Measurements from ENCODE around the gene CACNB1. TPM values are rescaled to one million over a fixed set of nuclear protein-coding genes. Genes with fewer than 3 reads are reported as not detected.

Gene CACNB1
- polyA plus RNA-seq, 1 donor from 2014 or later, result 18.9 TPM

DNA sequence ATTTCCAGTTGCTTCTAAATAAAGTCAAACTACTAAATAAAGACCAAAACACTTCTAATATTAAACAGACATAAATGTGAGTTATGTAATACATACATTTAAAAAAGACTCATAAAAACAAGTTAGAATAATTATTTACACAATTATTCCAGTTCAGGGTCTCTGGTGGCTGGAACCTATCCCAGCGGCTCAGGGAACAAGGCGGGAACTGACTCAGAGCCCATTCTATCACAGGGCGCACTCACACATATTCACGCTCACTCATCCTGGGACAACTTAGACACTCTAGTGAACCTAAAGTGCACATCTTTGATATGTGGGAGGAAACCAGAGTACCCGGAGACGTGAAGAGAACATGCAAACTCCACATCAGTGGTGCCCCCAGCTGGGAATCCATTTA, 71.0 kb downstream of the CACNB1 start:
- Histone ChIP-seq H3K79me2 (replicated peaks; ENCODE audit: insufficient read depth, low read length) (no peaks in the 10 kb centered on the region), H3K36me3 (ENCODE audit: insufficient read depth, low read length) (no peaks in the 10 kb centered on the region), H3K9ac (ENCODE audit: low read length) (no peak overlapping the region), H3K27ac (ENCODE audit: low read length) (no peak overlapping the region), H3K4me2 (ENCODE audit: low read length) (no peak overlapping the region), H3K9me2 (ENCODE audit: insufficient read depth, low read length) (no peaks in the 10 kb centered on the region), H4K20me1 (ENCODE audit: insufficient read depth) (no peaks in the 10 kb centered on the region), H2AFZ (ENCODE audit: low read depth, low read length) (no peak overlapping the region), H3K27me3 (ENCODE audit: insufficient read depth, low read depth, low read length) (no peaks in the 10 kb centered on the region), H3K9me3 (ENCODE audit: low read length) (no peaks in the 10 kb centered on the region), H3K4me3 (ENCODE audit: low read length) (no peak overlapping the region), H3F3A (ENCODE audit: insufficient read depth, low read length, poor library complexity, severe bottlenecking) (no peaks in the 10 kb centered on the region)
- no peak for TF ChIP-seq CTCF (IDR thresholded peaks at IDR 0.05; ENCODE audit: poor library complexity, severe bottlenecking)
- TF ChIP-seq EP300 (conservative IDR thresholded peaks at IDR 0.05; ENCODE audit: poor library complexity, severe bottlenecking), result no peak
- TF ChIP-seq TAF1 (IDR thresholded peaks at IDR 0.05; ENCODE audit: low read depth), result no peak
- no peak for TF ChIP-seq MXI1 (conservative IDR thresholded peaks at IDR 0.05; ENCODE audit: poor library complexity, severe bottlenecking)
- TF ChIP-seq RAD21 (conservative IDR thresholded peaks at IDR 0.05), result no peak
- no peak for TF ChIP-seq EZH2 (IDR thresholded peaks at IDR 0.05; ENCODE audit: borderline replicate concordance, insufficient read depth, low read length, poor library complexity, severe bottlenecking)
- no peak for TF ChIP-seq REST (IDR thresholded peaks at IDR 0.05; ENCODE audit: borderline replicate concordance)
- no peak for TF ChIP-seq SMC3 (conservative IDR thresholded peaks at IDR 0.05; ENCODE audit: poor library complexity)
- TF ChIP-seq POLR2AphosphoS5 (IDR thresholded peaks at IDR 0.05), result no peak

- Histone ChIP-seq H3K27ac (ENCODE audit: low read length) (no peak overlapping the region), H3K4me3 (ENCODE audit: low read length) (no peak overlapping the region), H3K79me2 (replicated peaks; ENCODE audit: insufficient read depth, low read length) (no peaks in the 10 kb centered on the region), H3K4me2 (ENCODE audit: low read length) (no peak overlapping the region), H3K9me2 (ENCODE audit: insufficient read depth, low read length) (no peaks in the 10 kb centered on the region), H3K9me3 (ENCODE audit: low read length) (no peaks in the 10 kb centered on the region), H3F3A (ENCODE audit: insufficient read depth, low read length, poor library complexity, severe bottlenecking) (no peaks in the 10 kb centered on the region), H3K27me3 (ENCODE audit: insufficient read depth, low read depth, low read length) (no peaks in the 10 kb centered on the region), H3K9ac (ENCODE audit: low read length) (no peak overlapping the region), H4K20me1 (ENCODE audit: insufficient read depth) (no peaks in the 10 kb centered on the region), H3K36me3 (ENCODE audit: insufficient read depth, low read length) (no peaks in the 10 kb centered on the region), H2AFZ (ENCODE audit: low read depth, low read length) (no peak overlapping the region)
- TF ChIP-seq EP300 (conservative IDR thresholded peaks at IDR 0.05; ENCODE audit: poor library complexity, severe bottlenecking), result no peak
- TF ChIP-seq TAF1 (IDR thresholded peaks at IDR 0.05; ENCODE audit: low read depth), result no peak
- no peak for TF ChIP-seq POLR2AphosphoS5 (IDR thresholded peaks at IDR 0.05)
- TF ChIP-seq SMC3 (conservative IDR thresholded peaks at IDR 0.05; ENCODE audit: poor library complexity), result no peak
- TF ChIP-seq CTCF (IDR thresholded peaks at IDR 0.05; ENCODE audit: poor library complexity, severe bottlenecking), result no peak
- TF ChIP-seq EZH2 (IDR thresholded peaks at IDR 0.05; ENCODE audit: borderline replicate concordance, insufficient read depth, low read length, poor library complexity, severe bottlenecking), result no peak
- TF ChIP-seq MXI1 (conservative IDR thresholded peaks at IDR 0.05; ENCODE audit: poor library complexity, severe bottlenecking), result no peak
- no peak for TF ChIP-seq REST (IDR thresholded peaks at IDR 0.05; ENCODE audit: borderline replicate concordance)
- no peak for TF ChIP-seq RAD21 (conservative IDR thresholded peaks at IDR 0.05)
Observed at GRCh38 chr17:39125143-39125875, 72.2 kb downstream of the CACNB1 start.
